GM18870 (cell line): Measurements from ENCODE around the gene KRTAP4-12.
"Not testable (repeated sequence)": the region's sequence is repeated elsewhere in the genome, so short reads cannot be mapped to it uniquely, and the experiment has no call there.

ENCODE experiments used
- ATAC-seq: cut with Tn5 transposase; IDR thresholded peaks from one replicate; pipeline ENCODE4 v1.9.1; 2021; ENCODE audit warnings: moderate library complexity; ENCODE audit not compliant: unreplicated experiment

The KRTAP4-12 gene

GRCh38 chr17:41123991-41124371 is at the start of gene KRTAP4-12:
KRTAP4-12 (minus strand) TSS chr17:41124182; CDS start chr17:41124122, 60 bp downstream.
- not testable (repeated sequence) for ATAC-seq

GRCh38 chr17:41171886-41172285 is 47.9 kb upstream of the KRTAP4-12 start:
- no peak for ATAC-seq

GRCh38 chr17:41168121-41168520 is 44.1 kb upstream of the KRTAP4-12 start, which contains the start of gene KRTAP4-3:
KRTAP4-3 (minus strand) TSS chr17:41168221; CDS start chr17:41168172, 49 bp downstream.
- no peak for ATAC-seq

- ATAC-seq = no peak
Observed at GRCh38 chr17:41167561-41167960, 43.6 kb upstream of the KRTAP4-12 start.

- ATAC-seq = no peak
Observed at GRCh38 chr17:41163828-41164227, 39.8 kb upstream of the KRTAP4-12 start.

GRCh38 chr17:41160648-41161047 is 36.7 kb upstream of the KRTAP4-12 start, which contains the start of gene KRTAP4-4:
KRTAP4-4 (minus strand) TSS chr17:41160748; CDS start chr17:41160691, 57 bp downstream.
- ATAC-seq = no peak

GRCh38 chr17:41160190-41160589 is 36.2 kb upstream of the KRTAP4-12 start:
- not testable (repeated sequence) for ATAC-seq

- no peak for ATAC-seq
Observed at GRCh38 chr17:41153856-41154255, 29.9 kb upstream of the KRTAP4-12 start.

GRCh38 chr17:41151525-41151924 is 27.5 kb upstream of the KRTAP4-12 start:
- ATAC-seq = no peak

GRCh38 chr17:41150026-41150425 is 26.0 kb upstream of the KRTAP4-12 start:
- no peak for ATAC-seq

- no peak for ATAC-seq
Observed at GRCh38 chr17:41149652-41149985, 25.6 kb upstream of the KRTAP4-12 start, which contains the start of gene KRTAP4-5. KRTAP4-5 (minus strand) TSS chr17:41149825; CDS start chr17:41149767, 58 bp downstream.

GRCh38 chr17:41148971-41149651 is 25.1 kb upstream of the KRTAP4-12 start:
- not testable (repeated sequence) for ATAC-seq

- ATAC-seq = no peak
Observed at GRCh38 chr17:41147531-41148204, 23.7 kb upstream of the KRTAP4-12 start.

- no peak for ATAC-seq
Observed at GRCh38 chr17:41145261-41145660, 21.3 kb upstream of the KRTAP4-12 start.

GRCh38 chr17:41144846-41145245 is 20.9 kb upstream of the KRTAP4-12 start:
- no peak for ATAC-seq

GRCh38 chr17:41141361-41141760 is 17.4 kb upstream of the KRTAP4-12 start:
- no peak for ATAC-seq

- ATAC-seq = no peak
Observed at GRCh38 chr17:41140360-41141131, 16.6 kb upstream of the KRTAP4-12 start, which contains the start of gene KRTAP4-6. KRTAP4-6 (minus strand) TSS chr17:41140544; CDS start chr17:41140487, 57 bp downstream.

GRCh38 chr17:41139865-41140264 is 15.9 kb upstream of the KRTAP4-12 start:
- ATAC-seq = not testable (repeated sequence)

- no peak for ATAC-seq
Observed at GRCh38 chr17:41133880-41134735, 10.1 kb upstream of the KRTAP4-12 start.

GRCh38 chr17:41131979-41132378 is 8.0 kb upstream of the KRTAP4-12 start:
- no peak for ATAC-seq
